Bronchial epithelial cell (primary cell): Measurements from ENCODE around the gene SMR3B. TPM values are rescaled to one million over a fixed set of nuclear protein-coding genes. Genes with fewer than 3 reads are reported as not detected.

ENCODE experiments used
- DNase-seq: peaks from one replicate; pipeline ENCODE4 v3.0.0-alpha.2; 2010; ENCODE audit warnings: low read depth
- FAIRE-seq: peaks from 2 replicates; lab custom pipeline; 2011; peaks lifted over from hg19 to GRCh38; lab: Jason Lieb, UNC
- H3K27me3 ChIP-seq: 2 replicates; pipeline ENCODE4 v1.5.1; 2011; ENCODE audit warnings: low read length; ENCODE audit not compliant: control insufficient read depth, insufficient read depth
- H3K36me3 ChIP-seq: 2 replicates; pipeline ENCODE4 v1.5.1; 2011; ENCODE audit warnings: low read length; ENCODE audit not compliant: control insufficient read depth, insufficient read depth
- H3K4me3 ChIP-seq: 2 replicates; pipeline ENCODE4 v1.5.1; 2011; ENCODE audit warnings: mild to moderate bottlenecking, low read depth, low read length, control low read depth
- total RNA-seq: library from RNA; depleted of rRNA; stranded (reverse); fragments of >200 nt; gene quantifications from 2 replicates; pipeline ENCODE4 v1.2.1, GENCODE V29; 2014
- TF ChIP-seq, protein P1 (sequence below): IDR thresholded peaks from 2 replicates; pipeline ENCODE4 v1.5.1; 2011; ENCODE audit warnings: mild to moderate bottlenecking, moderate library complexity, low read length, control low read depth, inconsistent platforms; ENCODE audit not compliant: insufficient read depth, severe bottlenecking

Gene SMR3B
- total RNA-seq, 1 donor from 2014 or later = not detected

DNA sequence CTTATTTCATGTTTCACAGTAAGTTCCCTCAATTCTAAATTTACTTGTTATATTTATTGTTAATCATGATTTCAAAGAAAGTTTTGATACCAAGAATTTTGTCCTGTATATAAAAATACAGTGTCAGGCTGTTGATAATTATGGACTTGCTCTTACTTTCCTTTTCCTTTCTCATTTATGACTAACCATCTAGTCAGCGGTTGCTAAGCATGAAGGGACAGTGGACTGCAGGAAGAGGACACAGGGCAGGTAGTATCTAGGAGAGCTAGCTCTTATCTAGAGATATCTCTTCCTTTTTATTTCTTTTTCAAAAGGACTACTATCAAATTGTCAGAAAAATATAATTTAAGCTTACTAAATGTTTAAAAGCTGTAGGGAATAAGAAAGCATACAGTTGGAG, 16.4 kb downstream of the SMR3B start:
- FAIRE-seq (no peak), DNase-seq (peak; percentile 63)
- Histone ChIP-seq H3K36me3 (no peaks in the 10 kb centered on the region), H3K27me3 (no peaks in the 10 kb centered on the region), H3K4me3 (no peak overlapping the region)
- TF ChIP-seq, protein P1, sequence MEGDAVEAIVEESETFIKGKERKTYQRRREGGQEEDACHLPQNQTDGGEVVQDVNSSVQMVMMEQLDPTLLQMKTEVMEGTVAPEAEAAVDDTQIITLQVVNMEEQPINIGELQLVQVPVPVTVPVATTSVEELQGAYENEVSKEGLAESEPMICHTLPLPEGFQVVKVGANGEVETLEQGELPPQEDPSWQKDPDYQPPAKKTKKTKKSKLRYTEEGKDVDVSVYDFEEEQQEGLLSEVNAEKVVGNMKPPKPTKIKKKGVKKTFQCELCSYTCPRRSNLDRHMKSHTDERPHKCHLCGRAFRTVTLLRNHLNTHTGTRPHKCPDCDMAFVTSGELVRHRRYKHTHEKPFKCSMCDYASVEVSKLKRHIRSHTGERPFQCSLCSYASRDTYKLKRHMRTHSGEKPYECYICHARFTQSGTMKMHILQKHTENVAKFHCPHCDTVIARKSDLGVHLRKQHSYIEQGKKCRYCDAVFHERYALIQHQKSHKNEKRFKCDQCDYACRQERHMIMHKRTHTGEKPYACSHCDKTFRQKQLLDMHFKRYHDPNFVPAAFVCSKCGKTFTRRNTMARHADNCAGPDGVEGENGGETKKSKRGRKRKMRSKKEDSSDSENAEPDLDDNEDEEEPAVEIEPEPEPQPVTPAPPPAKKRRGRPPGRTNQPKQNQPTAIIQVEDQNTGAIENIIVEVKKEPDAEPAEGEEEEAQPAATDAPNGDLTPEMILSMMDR = no peak

DNA sequence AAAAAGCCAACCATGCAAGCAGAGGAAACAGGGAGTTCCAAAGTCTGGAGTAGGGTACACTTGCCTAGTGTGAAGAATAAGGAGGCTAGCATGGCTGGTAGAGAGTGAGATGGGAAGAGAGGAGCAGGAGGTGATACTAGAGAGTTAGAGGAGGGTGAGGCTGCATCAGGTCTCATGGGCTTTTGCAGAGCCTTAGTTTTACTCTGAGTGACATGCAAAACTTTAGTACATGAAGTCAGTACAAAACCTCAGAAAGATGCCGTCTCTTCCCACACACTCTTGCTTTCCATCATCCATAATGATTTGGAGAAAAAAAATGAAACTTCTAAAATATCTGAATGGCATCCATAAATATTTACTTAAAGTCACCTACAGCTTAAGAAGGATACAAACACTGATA, 19.8 kb downstream of the SMR3B start:
- Histone ChIP-seq H3K27me3 (no peaks in the 10 kb centered on the region), H3K4me3 (no peak overlapping the region), H3K36me3 (no peaks in the 10 kb centered on the region)
- FAIRE-seq (no peak), DNase-seq (no peak)
- TF ChIP-seq, protein P1 = no peak

DNA sequence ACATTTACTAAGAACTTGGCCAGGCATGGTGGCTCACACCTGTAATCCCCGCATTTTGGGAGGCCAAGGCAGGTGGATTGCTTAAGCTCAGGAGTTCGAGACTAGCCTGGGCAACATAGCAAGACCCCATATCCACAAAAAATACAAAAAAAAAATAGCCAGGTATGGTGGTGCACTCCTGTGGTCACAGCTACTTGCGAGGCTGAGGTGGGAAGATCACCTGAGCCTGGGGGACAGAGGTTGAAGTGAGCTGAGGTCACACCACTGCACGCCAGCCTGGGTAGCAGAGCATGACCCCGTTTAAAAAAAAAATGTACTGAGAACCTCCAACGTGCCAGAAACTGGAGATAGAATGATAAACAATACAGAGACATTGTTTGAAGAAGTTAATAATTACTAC, 22.8 kb downstream of the SMR3B start:
- H3K36me3 ChIP-seq = no peaks in the 10 kb centered on the region
- TF ChIP-seq, protein P1 = no peak

DNA sequence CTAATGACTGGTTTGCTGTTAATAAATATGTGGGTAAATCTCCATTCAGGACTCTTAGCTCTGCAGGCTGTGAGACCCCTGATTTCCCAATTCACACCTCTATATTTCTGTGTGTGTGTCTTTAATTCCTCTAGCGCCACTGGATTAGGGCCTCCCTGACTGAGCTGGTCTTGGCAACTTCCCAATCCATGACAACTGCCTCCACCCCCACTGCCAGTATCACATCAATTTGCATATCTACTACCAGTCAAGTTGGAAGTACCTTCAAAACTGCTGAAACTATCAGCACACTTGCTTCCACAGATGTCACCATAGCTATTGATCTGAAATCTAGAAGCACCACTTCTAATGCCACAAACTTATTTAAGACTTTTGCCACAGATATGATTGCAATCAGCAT, 42.4 kb downstream of the SMR3B start:
- FAIRE-seq = no peak
- TF ChIP-seq, protein P1 = no peak
- Histone ChIP-seq H3K4me3 (no peak overlapping the region), H3K36me3 (no peaks in the 10 kb centered on the region), H3K27me3 (no peaks in the 10 kb centered on the region)
- DNase-seq = peak; percentile 8

More for the DNA sequence above, 22.8 kb downstream of the SMR3B start:
- FAIRE-seq = no peak
- Histone ChIP-seq H3K27me3 (no peaks in the 10 kb centered on the region), H3K4me3 (no peak overlapping the region)
- DNase-seq = no peak

DNA sequence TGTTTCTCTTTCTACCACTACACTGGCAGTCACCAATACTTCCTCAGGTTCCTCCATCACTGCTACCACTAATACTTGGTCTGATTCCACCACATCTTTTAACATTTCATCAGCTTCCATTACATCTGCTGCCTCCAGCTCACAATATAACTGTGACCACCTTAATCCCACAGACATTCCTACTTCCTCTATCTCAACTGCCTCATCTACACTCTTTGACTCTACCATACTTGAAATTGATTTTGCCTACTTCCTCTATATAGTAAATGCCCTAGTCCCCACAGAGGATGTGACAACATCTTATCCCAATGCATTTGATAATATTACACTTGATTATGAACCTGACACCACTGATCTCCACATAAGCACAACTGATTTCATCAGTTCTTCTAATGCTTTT, 43.9 kb downstream of the SMR3B start:
- TF ChIP-seq, protein P1 = no peak
- no peak overlapping the region for H3K4me3 ChIP-seq
- no peak for FAIRE-seq

DNA sequence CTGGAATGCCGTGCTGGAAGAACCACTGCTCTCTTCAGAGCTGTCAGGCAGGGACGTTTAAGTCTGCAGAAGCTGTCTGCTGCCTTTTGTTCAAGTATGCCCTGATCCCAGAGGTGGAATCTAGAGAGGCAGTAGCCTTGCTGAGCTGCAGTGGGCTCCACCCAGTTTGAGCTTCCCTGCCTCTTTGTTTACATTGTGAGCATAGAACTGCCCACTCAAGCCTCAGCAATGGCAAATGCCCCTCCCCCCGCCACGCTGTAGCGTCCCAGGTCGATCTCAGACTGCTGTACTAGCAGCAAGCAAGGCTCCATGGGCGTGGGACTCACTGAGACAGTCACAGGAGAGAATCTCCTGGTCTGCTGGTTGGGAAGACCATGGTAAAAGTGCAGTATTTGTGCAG, 54.3 kb downstream of the SMR3B start:
- TF ChIP-seq, protein P1 = no peak
- Histone ChIP-seq H3K27me3 (no peaks in the 10 kb centered on the region), H3K4me3 (no peak overlapping the region), H3K36me3 (no peaks in the 10 kb centered on the region)
- DNase-seq (no peak), FAIRE-seq (no peak)

More for the DNA sequence above, 43.9 kb downstream of the SMR3B start:
- Histone ChIP-seq H3K36me3 (no peaks in the 10 kb centered on the region), H3K27me3 (no peaks in the 10 kb centered on the region)
- DNase-seq = no peak
